ENCODE data around the gene MAP9. TPM values are rescaled to one million over a fixed set of nuclear protein-coding genes. Genes with fewer than 3 reads are reported as not detected.

The MAP9 gene
- total RNA-seq, 1 donor, result 10.3 TPM

DNA sequence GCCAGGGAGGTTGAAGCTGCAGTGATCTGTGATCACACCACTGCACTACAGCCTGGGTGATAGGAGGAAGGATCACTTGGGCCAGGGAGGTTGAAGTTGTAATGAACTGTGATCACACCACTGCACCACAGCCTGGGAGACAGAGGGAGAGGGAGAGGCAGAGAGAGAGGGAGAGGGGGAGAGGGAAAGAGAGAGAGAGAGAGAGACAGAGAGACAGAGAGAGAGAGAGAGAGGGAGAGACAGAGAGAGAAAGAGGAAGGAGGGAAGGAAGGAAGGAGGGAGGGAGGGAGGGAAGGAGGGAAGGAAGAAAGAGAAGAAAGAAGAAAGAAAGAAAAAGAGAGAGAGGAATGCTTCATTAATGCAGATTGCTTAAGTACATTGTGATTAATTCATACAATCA lies 15.2 kb upstream of the MAP9 start:
- no peaks in the 10 kb centered on the region for H3K27me3 ChIP-seq (ENCODE audit: insufficient read depth, low read length)
- H3K9me3 ChIP-seq (ENCODE audit: low read depth, low read length), result no peaks in the 10 kb centered on the region

DNA sequence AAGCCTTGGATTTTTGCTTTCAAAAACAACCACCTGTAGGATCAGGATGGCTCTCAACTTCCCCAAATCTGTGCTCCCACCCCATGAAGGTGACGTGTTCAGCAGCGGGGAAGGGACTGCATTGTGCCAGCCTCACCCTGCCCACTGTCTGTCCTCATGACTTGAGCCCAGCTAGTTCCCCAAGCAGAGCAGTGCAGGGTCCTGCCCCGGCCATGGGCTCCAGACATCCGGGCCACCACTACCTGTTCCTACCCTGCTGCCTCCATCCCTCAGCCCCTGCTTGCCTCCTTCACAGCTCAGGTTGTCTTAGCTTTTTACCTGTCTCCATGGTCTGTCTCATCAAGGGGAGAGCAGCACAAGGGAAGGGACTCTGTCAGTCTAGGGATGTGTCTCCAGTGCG lies 11.4 kb upstream of the MAP9 start:
- H3K4me3 ChIP-seq (ENCODE audit: low read length), result no peak overlapping the region
- no peaks in the 10 kb centered on the region for H3K9me3 ChIP-seq (ENCODE audit: low read depth, low read length)
- no peaks in the 10 kb centered on the region for H3K27me3 ChIP-seq (ENCODE audit: insufficient read depth, low read length)
- H3K4me1 ChIP-seq (ENCODE audit: insufficient read depth, low read length), result no peaks in the 10 kb centered on the region

More for the DNA sequence above, 15.2 kb upstream of the MAP9 start:
- no peak overlapping the region for H3K4me3 ChIP-seq (ENCODE audit: low read length)
- no peaks in the 10 kb centered on the region for H3K4me1 ChIP-seq (ENCODE audit: insufficient read depth, low read length)

DNA sequence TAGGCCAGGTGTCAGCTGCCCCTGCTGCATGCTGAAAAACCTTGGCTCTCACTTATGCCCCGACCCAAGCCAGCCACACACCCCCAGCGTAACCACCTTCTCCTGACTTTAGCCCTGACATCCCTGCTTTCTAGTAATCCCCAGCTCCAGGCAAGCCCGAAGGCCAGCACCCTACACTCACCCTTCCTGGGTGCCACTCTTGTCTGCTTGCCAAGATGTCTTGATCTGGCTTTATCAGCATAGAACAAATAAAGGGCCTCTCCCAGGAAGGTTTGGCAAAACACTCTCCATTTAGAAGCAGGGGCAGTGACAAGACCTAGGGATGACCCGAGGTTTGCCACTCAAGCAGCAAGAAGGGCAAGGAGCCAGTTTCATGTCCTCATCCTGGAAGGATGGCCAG lies 6.8 kb upstream of the MAP9 start:
- Histone ChIP-seq H3K4me1 (ENCODE audit: insufficient read depth, low read length) (no peaks in the 10 kb centered on the region), H3K9me3 (ENCODE audit: low read depth, low read length) (no peaks in the 10 kb centered on the region), H3K4me3 (ENCODE audit: low read length) (no peak overlapping the region), H3K27me3 (ENCODE audit: insufficient read depth, low read length) (no peaks in the 10 kb centered on the region)

DNA sequence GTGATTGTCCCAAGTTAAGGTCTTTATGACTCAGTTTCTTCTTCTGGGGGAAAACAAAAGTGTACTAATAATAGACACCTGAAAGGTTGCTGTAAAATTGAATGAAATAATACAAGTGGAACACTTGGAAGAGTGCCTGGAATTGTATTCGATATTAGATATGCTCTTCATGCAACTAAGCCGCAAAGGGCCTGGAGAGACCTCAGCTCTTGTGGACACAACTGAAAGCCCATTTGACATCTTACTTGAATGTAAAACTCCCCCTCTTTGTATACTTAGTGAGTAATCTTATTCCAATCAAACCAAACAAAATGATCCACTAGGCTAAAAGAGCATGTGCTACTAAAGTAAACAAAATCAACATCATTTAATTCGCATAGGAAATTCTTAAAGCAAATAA lies 511 bp upstream of the MAP9 start:
- Histone ChIP-seq H3K9me3 (ENCODE audit: low read depth, low read length) (no peaks in the 10 kb centered on the region), H3K27me3 (ENCODE audit: insufficient read depth, low read length) (peaks cover 7% of the 10 kb centered on the region), H3K4me1 (ENCODE audit: insufficient read depth, low read length) (peaks cover 5% of the 10 kb centered on the region), H3K4me3 (ENCODE audit: low read length) (peak overlapping the region; percentile 48)

DNA sequence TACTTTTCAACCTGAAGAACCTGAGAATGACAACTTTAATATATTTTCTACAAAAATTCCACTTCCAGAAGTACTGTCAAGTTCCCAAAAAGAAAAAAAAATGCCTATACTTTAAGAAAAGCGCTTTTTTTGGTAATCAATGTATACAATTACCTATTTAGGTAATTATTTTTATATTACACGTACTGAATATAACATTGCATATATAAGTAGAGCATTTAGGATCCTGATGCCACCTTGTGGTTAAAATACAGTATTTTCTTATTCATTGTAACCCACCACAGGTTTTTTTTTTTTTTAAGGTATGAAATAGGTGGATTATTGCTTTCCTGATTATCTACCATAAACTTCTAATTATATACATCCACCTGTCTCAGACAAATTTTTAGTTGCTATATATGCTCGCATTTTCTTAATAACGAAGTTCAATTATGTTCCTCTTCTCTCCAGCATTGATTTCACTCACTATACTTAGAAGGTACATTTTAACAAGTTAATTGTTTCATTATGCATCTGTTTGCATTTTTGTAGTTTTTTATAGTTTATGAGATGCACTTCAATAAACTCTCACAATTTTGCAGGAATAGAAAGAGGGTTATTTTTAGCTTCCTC lies 5.2 kb downstream of the MAP9 start:
- H3K27me3 ChIP-seq (ENCODE audit: insufficient read depth, low read length), result peaks cover 4% of the 10 kb centered on the region
- no peak overlapping the region for H3K4me3 ChIP-seq (ENCODE audit: low read length)
- H3K4me1 ChIP-seq (ENCODE audit: insufficient read depth, low read length), result peaks cover 5% of the 10 kb centered on the region
- no peaks in the 10 kb centered on the region for H3K9me3 ChIP-seq (ENCODE audit: low read depth, low read length)

DNA sequence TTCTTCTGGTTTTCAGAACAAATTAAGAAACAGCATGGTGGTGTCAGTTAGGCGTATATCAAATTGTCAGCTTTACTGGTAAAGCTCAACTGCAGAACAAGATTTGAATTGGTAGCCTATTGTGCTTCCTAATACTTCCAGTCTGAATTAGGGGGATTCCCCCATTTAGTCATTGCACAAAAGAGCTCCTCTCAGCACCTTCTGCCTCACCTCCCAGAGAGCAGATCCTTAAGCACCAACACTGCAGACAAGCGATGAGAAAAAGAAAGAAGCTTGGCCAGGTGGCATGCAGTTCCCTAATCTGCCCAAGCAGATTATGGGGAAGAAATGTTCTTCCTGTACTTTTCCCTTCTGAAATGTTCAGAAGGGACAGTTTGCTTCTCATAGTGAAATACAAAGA lies 9.2 kb downstream of the MAP9 start:
- Histone ChIP-seq H3K4me3 (ENCODE audit: low read length) (no peak overlapping the region), H3K4me1 (ENCODE audit: insufficient read depth, low read length) (no peaks in the 10 kb centered on the region), H3K27me3 (ENCODE audit: insufficient read depth, low read length) (no peaks in the 10 kb centered on the region), H3K9me3 (ENCODE audit: low read depth, low read length) (no peaks in the 10 kb centered on the region)

DNA sequence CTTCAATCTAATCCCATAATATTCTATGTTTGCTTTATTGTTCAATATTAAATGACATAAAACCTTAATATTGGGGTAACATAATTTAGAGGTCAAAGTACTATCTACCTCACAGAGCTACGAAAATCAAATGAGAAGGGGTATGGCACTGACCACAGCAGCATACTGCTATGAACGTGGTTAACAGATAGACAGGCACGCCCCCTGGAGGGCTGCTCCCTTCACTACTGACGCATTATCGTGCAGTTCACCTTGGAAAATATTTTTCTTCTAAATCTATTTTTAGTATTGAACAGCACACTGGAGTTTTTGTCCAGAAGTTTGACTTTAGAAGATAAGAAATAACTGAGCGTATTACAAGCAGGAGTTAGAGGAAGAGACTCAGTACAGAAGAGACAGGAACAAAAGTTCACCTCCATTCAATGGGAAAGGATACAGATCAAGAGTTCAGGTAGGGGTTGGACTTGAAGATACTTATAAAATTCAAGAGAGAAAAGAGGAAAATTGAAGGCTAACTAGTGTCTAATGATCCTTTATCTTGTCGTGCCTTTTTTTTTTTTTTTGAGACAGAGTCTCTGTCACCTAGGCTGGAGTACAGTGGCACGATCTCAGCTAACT lies 22.7 kb downstream of the MAP9 start:
- Histone ChIP-seq H3K4me1 (ENCODE audit: insufficient read depth, low read length) (no peaks in the 10 kb centered on the region), H3K9me3 (ENCODE audit: low read depth, low read length) (no peaks in the 10 kb centered on the region), H3K4me3 (ENCODE audit: low read length) (no peak overlapping the region), H3K27me3 (ENCODE audit: insufficient read depth, low read length) (no peaks in the 10 kb centered on the region)

DNA sequence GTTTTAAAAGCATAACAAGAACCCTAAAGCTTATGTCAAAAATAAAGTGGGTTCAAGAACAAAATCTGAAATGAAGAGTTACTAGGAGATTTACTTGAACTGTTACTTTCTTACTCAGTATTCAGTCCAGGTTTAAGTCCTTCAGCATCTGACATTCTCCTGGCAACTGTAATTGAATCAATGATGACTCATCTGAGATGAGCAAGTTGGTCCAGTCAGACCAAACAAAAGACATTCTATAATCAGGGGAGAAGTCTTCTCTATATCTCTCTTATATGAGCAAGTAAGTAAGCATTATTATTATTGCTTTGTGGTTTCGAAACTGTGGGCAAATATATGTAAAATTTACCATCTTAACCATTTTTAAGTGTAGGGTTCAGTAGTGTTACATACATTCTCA lies 34.6 kb downstream of the MAP9 start:
- no peak overlapping the region for H3K4me3 ChIP-seq (ENCODE audit: low read length)
- H3K4me1 ChIP-seq (ENCODE audit: insufficient read depth, low read length), result no peaks in the 10 kb centered on the region
- H3K27me3 ChIP-seq (ENCODE audit: insufficient read depth, low read length), result no peaks in the 10 kb centered on the region
- no peaks in the 10 kb centered on the region for H3K9me3 ChIP-seq (ENCODE audit: low read depth, low read length)

DNA sequence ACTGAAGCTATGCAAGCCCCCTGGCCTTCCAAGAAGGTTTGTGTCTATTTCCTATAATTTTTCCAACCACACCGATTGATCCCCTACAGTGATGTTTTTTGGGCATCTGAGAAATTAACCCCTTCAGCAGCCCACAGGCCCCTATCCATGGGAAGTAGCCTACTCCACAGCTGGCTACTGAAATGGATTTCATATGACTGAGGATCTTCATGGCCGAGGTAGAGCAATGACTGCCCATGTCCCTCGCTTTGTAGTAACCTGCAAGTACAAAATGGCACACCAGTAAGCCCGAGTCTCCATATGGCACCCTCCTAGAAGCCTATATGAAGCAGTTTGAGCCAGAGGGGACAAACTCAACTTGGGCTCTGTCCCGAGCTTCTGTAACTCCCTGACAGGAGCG lies 36.8 kb downstream of the MAP9 start:
- no peak overlapping the region for H3K4me3 ChIP-seq (ENCODE audit: low read length)
- H3K27me3 ChIP-seq (ENCODE audit: insufficient read depth, low read length), result no peaks in the 10 kb centered on the region
- no peaks in the 10 kb centered on the region for H3K4me1 ChIP-seq (ENCODE audit: insufficient read depth, low read length)
- no peaks in the 10 kb centered on the region for H3K9me3 ChIP-seq (ENCODE audit: low read depth, low read length)

DNA sequence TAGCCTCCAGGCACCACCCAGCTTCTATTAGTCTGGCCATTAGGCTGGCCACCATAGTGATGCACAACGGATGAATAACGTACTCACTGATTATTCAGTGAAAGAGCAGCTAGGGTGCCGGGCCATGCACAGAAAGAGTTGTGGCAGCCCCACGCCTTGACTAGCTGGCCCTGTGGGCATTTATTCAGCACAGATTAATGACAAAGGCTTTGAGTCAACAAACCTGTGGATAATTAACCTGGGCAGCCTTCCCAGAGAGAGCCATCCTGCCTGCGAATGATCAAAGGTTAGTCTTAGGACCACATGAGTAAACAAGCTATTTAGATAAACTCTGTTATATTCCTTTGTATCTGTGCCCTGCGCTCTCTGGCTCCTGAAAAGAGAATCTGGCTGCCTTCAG lies 37.2 kb downstream of the MAP9 start:
- H3K4me1 ChIP-seq (ENCODE audit: insufficient read depth, low read length), result no peaks in the 10 kb centered on the region
- no peaks in the 10 kb centered on the region for H3K27me3 ChIP-seq (ENCODE audit: insufficient read depth, low read length)
- H3K4me3 ChIP-seq (ENCODE audit: low read length), result no peak overlapping the region
- no peaks in the 10 kb centered on the region for H3K9me3 ChIP-seq (ENCODE audit: low read depth, low read length)

DNA sequence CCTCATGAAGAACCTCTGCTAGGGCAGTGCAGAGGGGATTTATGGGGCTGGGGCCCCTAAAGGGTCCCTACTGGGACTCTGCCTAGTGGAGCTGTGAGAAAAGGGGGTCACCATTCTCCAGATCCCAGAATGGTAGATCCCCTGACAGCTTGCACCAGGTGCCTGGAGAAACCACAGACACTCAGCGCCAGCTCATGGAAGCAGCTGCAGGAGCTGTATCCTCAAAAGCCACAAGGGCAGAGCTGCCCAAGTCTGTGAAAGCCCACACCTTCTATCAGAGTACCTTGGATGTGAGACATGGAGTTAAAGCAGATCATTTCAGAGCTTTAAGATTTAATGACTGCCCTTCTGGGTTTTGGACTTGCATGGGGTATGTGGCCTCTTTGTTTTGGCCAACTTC lies 38.6 kb downstream of the MAP9 start:
- Histone ChIP-seq H3K9me3 (ENCODE audit: low read depth, low read length) (no peaks in the 10 kb centered on the region), H3K4me3 (ENCODE audit: low read length) (no peak overlapping the region), H3K27me3 (ENCODE audit: insufficient read depth, low read length) (no peaks in the 10 kb centered on the region), H3K4me1 (ENCODE audit: insufficient read depth, low read length) (no peaks in the 10 kb centered on the region)

DNA sequence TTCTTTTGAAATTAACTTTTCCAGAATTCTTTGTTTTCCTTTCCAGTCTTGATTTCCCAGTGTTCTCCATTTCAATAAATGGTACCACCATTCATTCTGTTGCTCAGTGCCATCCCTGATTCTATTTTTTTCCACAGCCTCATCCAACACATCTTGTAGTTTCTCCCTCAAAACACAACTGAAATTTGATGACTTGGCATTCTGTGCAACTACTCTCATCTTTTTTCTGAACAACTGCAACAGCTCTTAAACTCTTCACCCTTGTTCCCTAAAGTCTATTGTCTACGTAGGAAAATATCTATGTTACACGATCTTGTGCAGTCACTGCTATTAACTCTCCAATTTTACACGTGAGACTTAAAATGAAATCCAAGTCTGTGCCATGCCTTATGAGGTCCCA lies 40.5 kb downstream of the MAP9 start:
- no peaks in the 10 kb centered on the region for H3K4me1 ChIP-seq (ENCODE audit: insufficient read depth, low read length)
- no peaks in the 10 kb centered on the region for H3K27me3 ChIP-seq (ENCODE audit: insufficient read depth, low read length)
- H3K9me3 ChIP-seq (ENCODE audit: low read depth, low read length), result no peaks in the 10 kb centered on the region
- no peak overlapping the region for H3K4me3 ChIP-seq (ENCODE audit: low read length)

DNA sequence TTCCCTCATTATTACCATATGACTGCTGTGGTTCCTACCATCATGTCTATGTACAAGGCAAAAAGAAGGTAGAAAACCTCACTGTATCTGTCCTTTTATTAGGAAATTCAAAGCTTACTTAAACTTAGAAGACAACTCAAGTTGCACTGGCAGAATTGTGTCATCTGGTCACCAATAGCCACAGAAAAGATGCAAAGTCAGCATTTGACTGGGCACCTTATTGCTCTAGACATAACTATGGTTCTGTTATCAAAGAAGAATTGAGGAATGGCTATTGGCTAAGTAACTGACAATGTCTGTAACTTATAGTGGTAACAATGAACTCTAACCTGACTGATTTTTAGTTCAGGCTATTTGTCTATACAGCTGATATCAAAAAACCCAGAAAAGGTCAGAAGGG lies 45.3 kb downstream of the MAP9 start:
- no peaks in the 10 kb centered on the region for H3K27me3 ChIP-seq (ENCODE audit: insufficient read depth, low read length)
- no peak overlapping the region for H3K4me3 ChIP-seq (ENCODE audit: low read length)
- H3K4me1 ChIP-seq (ENCODE audit: insufficient read depth, low read length), result no peaks in the 10 kb centered on the region
- no peaks in the 10 kb centered on the region for H3K9me3 ChIP-seq (ENCODE audit: low read depth, low read length)

DNA sequence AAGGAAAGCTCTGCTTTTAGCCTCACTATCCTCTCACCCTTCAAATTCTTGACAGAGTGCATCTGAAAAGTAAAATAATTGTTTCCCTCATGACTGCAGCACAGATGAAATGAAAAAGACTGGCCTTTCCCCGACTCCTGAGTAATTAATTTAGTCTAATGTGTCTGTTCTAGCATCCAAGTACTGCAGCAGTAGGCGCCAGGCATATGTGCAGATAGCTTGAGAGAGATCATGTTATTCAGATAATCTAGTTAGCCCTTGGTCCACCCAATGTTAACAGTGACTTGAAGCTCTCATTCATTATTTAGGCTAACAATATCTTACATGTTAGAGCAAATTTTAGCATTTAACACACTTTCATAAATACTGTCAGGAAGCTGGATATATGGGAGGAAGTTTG lies 54.0 kb downstream of the MAP9 start:
- Histone ChIP-seq H3K27me3 (ENCODE audit: insufficient read depth, low read length) (no peaks in the 10 kb centered on the region), H3K4me3 (ENCODE audit: low read length) (no peak overlapping the region), H3K4me1 (ENCODE audit: insufficient read depth, low read length) (no peaks in the 10 kb centered on the region), H3K9me3 (ENCODE audit: low read depth, low read length) (no peaks in the 10 kb centered on the region)

DNA sequence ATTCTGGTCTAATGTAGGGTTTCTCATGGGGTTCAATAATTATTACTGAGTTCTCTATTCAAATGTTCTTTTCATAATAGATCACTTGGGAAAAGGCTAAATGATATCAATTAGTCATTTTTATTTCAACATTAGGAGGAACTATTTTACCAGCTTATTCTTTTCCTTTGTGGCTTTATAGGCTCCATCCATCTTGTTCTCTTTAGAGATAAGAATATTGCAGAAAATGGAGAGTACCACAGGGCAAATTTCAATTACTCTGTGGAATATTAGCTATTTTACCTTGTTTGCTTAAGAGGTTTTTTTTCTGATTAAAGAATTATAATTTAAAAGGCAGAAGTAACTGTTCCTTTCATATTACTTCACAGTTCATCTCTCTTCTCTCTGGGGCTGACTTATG lies 55.8 kb downstream of the MAP9 start:
- Histone ChIP-seq H3K4me1 (ENCODE audit: insufficient read depth, low read length) (no peaks in the 10 kb centered on the region), H3K9me3 (ENCODE audit: low read depth, low read length) (no peaks in the 10 kb centered on the region), H3K27me3 (ENCODE audit: insufficient read depth, low read length) (no peaks in the 10 kb centered on the region), H3K4me3 (ENCODE audit: low read length) (no peak overlapping the region)

DNA sequence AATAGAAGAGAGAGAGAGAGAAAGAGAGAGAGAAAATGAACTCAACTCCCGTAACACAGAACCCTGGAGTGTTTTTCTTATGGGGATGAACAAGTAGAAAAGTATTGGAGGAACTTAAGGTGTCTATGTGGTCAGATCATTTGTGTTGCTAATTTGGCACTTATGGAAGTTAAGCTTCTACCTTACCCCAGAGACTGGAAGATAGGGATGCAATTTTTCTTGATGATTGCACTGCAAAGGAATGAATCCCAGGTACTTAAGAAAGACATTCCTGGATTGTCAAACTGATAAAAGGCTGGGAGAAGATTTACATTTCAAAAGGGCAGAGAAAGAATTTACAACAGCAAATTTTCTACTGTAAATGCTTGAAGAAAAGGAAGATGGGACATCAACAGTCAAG lies 57.2 kb downstream of the MAP9 start:
- no peak overlapping the region for H3K4me3 ChIP-seq (ENCODE audit: low read length)
- H3K4me1 ChIP-seq (ENCODE audit: insufficient read depth, low read length), result no peaks in the 10 kb centered on the region
- no peaks in the 10 kb centered on the region for H3K27me3 ChIP-seq (ENCODE audit: insufficient read depth, low read length)
- H3K9me3 ChIP-seq (ENCODE audit: low read depth, low read length), result no peaks in the 10 kb centered on the region
